Heart left ventricle (tissue), 13 donors: Measurements from ENCODE around the gene FUOM.

Source experiments
- POLR2A ChIP-seq, 2 donors: fragments of 450-650 bp; IDR thresholded peaks; one replicate each; pipeline ENCODE4 v1.6.1; 2017; ENCODE audit warnings: antibody characterized with exemption in 2 of 2, mild to moderate bottlenecking in 2 of 2, moderate library complexity in 2 of 2
- TF ChIP-seq, protein P1 (sequence below), 12 donors: fragments of 200-600 bp; sonication (generic) in 4 of 12; IDR thresholded peaks; one replicate each; pipeline versions ENCODE4 v1.5.0 to v1.8.0; 2018 to 2022; ENCODE audit warnings: antibody characterized with exemption in 12 of 12, mild to moderate bottlenecking in 5 of 12
- donor health status: ischemic (EF 13 %, LVEDD 7.1; RV severe dilation, severe dysfunction).
- donor health status: DM: no; HTN: yes; CAD: no.
- donor health status: DM: no; HTN: no; CAD: no.
- donor health status: ischemic (EF 25% LVEDD 6.9; RV normal size, moderate dysfunction).
- donor health status: ischemic (EF 25% LVEDD 5.7; RV mildly dilated, moderate dysfunction).
- donor health status: ischemic (EF 35%, LVEDD 5.7; RV mildly dilated, moderate dysfunction).
- donor health status: nonischemic (EF 11% LVEDD 7.7; RV severe dilation, severe dysfunction).
- donor health status: DM: yes; HTN: yes; CAD: no.
- donor health status: PGD.
- donor health status: ischemic (EF 29% LVEDD 5.4; RV normal size, mild dysfunction).
- donor health status: nonischemic (EF 23%, LVEDD 6.1; RV moderate dilation, normal function).

- TF ChIP-seq, protein P1, sequence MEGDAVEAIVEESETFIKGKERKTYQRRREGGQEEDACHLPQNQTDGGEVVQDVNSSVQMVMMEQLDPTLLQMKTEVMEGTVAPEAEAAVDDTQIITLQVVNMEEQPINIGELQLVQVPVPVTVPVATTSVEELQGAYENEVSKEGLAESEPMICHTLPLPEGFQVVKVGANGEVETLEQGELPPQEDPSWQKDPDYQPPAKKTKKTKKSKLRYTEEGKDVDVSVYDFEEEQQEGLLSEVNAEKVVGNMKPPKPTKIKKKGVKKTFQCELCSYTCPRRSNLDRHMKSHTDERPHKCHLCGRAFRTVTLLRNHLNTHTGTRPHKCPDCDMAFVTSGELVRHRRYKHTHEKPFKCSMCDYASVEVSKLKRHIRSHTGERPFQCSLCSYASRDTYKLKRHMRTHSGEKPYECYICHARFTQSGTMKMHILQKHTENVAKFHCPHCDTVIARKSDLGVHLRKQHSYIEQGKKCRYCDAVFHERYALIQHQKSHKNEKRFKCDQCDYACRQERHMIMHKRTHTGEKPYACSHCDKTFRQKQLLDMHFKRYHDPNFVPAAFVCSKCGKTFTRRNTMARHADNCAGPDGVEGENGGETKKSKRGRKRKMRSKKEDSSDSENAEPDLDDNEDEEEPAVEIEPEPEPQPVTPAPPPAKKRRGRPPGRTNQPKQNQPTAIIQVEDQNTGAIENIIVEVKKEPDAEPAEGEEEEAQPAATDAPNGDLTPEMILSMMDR (IDR thresholded peaks at IDR 0.05): no peak
- TF ChIP-seq POLR2A (IDR thresholded peaks at IDR 0.05): no peak
Observed at GRCh38 chr10:133309720-133310398, 48.0 kb downstream of the FUOM start.
